ENCODE results near the gene CFAP221.

DNA sequence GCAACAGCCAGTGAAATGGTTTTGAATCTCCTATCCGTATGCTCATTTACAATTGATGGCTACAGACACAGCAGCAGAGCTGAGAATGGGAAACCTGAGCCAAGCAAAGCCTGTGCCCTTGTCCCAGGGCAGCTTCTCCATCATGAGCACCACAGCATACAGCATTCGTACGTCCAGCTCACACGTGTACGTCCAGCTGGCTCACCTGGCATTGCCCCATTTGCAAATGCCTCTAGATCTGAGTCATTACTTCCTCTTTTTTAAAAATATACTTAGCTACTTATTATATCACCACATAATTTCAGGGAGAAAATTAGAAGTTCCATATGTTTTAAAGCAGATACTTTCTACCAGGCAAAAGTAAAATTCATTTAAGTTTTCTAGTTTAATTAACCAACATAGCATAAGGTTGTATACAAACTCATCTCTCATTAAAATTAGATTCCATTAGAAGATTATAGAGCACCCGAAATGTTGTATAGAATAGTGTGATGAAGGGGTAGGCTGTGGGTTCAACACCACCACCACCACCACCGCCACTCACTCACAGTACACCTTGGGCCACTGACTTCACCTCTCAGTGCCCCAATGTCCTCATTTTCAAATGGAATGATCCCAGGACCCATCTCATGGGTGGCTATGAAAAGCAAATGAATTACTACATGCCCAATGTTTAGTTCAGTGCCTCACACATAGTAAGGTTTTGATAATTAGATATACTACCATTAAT, 103.4 kb downstream of the CFAP221 start:
- no peak for TF ChIP-seq POLR2A (IDR thresholded peaks at IDR 0.05; ENCODE audit: low read depth, low read length)
- TF ChIP-seq POLR2AphosphoS5 (IDR thresholded peaks at IDR 0.05; ENCODE audit: low read depth, low read length): no peak
- TF ChIP-seq POU2F2 (IDR thresholded peaks at IDR 0.05; ENCODE audit: low read depth, low read length): peak; percentile 59; the same call in 1 of the 2 replicates
- TF ChIP-seq PAX5 (IDR thresholded peaks at IDR 0.05; ENCODE audit: insufficient read depth, low read length, severe bottlenecking): no peak
- no peak for TF ChIP-seq TAF1 (IDR thresholded peaks at IDR 0.05; ENCODE audit: low read depth, low read length)
- TF ChIP-seq SPI1 (IDR thresholded peaks at IDR 0.05; ENCODE audit: low read depth, low read length): no peak
